Measurements from ENCODE around the gene TRIO.

The TRIO gene

DNA sequence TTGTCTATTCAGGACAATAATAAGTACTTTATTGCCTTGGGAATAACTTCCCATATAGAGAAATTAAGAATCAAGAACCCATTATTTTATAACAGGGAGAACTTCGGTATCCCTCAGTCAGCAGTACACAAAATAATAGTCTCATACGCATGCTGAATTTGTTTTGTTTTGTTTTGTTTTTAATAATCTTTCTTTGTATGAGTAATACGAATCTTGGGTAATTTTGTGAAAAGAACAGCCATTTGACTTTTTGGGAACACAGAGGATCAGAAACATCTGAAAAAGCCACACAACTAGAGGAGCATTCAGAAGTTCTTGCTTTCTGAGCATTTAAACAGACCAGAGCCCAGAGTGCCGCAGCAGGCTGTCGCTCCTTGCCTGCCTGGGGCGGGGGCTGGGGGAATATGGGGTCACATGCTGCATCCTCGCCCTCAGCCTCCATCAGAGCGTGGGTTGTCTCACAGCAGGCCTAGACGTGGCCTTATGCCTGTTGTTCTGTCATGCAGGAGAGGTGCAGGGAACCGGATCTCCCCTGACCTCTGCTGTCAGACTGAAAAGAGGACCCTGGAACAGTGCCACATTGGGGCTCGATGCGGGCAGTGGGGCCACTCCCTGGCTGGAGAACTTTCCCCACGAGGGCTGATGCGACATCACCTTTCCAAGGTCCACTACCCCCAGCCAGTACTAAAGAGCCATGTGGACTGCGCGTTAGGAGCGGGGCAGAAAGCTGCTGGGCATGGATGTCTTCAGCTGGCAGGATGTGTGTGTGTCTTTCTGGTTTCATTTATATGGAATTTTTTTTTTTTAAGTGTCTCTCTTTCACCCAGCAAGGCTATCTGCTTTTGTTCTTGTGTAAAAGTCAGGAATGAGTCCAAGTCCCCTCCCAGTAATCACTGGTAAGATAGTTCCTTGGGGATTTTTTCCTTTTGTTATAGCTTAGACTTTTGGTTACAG is 305.1 kb downstream of the TRIO start:
- no peak for DNase-seq

DNA sequence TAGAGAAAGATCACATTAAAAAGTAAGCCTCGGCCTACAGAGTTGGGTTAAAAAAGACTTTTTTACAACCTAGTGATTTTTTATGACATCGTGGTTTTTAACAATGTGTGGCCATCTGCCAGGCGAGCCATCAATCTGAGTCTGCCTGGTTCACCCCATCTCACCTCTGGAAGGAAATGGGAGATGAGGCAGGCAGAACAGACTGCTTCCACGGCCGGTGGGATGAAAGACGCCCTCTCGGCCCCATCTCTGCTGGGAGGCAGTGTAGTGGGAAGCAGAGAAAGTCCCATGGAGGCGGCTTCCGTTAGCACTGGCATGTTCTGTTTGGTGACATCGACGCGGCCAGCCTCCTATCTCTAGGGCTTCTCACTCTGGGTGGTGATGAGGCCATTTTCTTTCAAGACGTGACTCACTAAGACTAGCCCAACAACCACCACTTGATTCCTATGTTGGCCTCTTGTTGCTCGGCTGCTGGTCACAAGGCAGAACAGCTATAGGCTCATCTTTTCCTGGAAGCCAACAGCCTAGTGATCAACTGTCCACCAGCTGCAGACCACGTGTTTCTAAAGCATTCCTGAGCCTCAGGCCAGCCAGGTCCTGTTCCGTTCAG is 306.0 kb downstream of the TRIO start:
- DNase-seq: no peak

DNA sequence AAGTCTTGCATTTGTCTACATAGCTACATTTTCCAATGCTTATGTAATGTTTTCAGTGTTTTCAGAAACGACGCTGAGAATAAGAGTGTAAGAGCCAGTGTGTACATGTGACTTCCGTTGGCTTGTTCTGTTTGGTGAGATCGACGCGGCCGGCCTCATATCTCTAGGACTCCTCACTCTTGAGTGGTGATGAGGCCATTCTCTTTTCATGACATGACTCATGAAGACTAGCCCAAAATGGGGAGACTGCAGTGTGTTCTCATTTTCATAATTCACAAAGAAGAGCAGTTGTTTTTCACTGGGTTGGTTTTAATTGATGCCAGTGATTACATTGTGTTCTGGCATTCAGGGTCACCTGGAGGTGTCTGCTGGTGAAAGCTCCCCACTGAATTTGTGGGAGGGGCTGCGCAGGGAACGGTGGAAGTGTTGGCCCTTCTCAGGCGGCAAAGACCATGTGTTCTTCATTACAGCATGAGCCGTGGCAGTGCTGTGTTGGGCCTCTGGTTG is 306.9 kb downstream of the TRIO start:
- DNase-seq: no peak

DNA sequence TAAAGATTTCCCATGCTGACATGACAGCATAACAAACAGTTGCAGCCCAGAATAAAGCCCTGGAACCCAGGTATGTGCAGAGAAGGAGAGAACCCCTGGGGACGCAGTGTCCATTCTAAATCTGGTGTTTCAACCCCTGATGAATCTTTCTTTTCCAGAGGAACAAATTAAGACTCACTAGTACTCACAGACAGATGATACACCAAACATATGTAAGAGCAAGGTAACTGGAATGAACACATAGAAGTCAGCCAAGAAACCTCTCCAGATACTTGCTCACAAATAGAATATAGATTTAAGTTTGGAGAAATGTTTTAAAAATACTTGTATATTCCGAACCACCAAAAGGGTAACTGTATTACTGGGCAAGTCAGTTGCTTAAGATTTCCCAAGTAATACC is 307.6 kb downstream of the TRIO start:
- no peak for DNase-seq

DNA sequence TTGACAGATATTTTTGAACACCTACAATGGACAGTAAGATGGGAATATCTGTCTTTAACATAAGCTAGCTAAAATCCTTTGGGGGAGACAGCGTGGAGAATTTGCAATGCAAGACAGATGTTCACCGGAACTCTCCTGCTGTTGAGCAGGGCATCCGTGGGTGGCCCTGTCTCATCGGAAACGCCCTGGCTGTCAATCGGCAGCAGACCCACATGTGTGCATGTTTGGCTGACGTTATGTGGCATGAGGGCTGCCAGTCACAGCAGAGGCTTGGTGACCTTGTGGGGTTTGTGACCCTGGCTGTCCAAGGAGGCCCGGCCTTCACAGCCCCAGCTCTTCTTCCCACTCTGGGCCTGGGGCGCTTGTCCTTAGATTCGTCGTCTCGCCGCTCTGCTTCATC is 308.7 kb downstream of the TRIO start:
- no peak for DNase-seq

DNA sequence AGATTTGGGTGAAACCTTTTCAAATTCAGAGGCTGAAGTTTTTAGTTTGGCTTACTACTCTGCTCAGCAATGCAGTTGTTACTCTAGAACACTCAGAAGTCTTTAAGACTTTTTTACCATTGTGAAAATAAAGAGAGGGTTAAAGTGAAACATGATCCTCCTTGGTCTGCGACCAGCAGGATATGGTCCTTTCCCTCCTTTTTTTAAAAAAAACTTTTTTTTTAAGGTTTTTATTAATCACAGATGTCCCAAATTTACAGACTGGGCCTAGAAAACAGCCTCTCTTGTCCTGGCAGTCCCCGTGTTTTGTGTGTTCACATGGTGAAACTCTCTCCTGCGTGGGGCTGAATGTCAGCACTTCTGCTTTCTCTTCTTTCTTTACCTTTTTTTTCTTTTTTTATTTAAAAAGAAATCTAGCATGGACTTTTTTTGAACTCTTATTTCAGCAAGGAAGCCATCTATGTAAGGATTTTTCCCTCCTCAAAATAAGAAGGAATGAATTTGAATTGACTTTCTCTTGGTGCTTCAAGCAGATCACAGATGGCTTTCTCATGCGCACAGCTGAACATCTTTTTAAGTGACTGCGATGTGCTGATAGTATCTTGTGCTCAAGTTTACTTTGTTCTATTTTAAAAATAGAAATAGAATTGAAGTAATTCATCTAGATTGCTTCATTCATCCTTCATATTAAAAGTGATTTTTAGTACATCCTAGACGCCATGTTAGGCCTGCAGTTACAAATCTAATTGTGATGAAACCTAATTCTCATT is 309.7 kb downstream of the TRIO start:
- no peak for DNase-seq

DNA sequence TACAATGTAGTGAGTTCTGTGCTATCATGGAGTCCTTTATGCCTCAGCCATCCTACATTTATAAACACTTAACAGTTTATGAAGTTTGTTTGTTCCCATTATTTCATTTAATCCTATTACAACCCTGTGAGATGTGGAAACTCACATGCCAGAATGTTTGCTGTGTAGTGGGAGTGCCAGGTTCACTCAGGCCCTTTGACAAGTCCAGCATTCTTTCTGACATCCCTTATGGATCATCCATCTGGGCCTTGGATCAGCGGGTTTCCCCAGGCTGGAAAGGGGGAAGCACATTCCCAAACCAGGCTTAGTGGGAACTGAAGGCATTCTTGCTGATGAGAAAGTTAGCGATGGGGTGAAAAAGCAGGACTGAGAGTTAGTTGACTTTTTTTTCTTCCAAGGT is 310.3 kb downstream of the TRIO start:
- no peak for DNase-seq

DNA sequence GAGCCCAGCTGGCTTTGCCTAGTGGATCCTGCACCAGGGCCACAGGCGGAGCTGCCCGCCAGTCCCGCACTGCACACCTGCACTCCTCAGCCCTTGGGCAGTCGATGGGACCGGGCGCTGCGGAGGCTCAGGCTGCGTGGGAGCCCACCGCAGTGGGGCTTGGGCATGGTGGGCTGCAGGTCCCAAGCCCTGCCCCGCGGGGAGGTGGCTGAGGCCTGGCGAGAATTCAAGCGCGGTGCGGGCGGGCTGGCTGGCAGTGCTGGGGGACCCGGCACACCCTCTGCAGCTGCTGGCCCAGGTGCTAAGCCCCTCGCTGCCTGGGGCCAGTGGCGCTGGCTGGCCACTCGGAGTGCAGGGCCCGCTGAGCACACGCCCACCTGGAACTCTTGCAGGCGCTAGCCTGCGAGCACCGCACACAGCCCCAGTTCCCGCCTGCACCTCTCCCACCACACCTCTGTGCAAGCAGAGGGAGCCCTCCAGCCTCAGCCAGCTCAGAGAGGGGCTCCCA is 312.7 kb downstream of the TRIO start:
- no peak for DNase-seq

DNA sequence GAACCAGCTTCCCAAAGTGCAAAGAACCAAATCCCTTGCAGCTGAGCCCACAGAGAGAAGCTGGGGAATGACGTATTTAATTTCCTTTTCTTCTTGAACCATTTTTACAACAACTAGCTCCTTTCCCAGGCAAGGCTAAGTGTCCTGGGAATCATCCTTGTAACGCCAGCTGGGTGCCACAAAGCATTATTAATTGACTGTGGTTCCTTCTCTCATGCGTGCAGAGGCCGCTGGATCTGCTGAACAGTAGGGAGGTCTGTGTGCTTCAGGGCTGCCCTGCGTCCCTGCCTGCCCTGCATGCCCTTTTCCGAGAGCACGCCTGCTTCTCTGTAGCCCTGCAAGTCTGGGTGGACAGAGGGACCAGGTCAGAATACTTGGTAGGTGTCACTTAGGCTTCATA is 314.3 kb downstream of the TRIO start:
- DNase-seq: no peak

DNA sequence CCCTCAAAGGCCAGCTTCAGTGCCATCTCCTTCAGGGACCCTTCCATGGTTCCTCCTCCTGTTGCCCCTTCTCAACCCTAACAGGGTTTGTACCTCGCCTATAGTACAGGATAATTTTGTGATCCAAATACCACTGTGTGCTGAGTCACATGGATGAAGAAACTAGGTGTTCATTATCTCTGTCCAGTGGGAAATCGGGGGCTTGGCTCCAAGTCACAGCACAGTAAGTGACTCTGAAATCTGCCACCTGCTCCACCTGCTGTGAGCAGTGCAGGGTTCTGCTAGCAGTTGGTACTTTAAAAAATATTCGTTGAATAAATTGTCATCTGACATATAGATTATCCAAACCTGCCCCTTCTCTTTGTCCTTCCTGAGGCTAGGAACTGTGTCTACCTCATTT is 315.3 kb downstream of the TRIO start:
- DNase-seq: no peak

DNA sequence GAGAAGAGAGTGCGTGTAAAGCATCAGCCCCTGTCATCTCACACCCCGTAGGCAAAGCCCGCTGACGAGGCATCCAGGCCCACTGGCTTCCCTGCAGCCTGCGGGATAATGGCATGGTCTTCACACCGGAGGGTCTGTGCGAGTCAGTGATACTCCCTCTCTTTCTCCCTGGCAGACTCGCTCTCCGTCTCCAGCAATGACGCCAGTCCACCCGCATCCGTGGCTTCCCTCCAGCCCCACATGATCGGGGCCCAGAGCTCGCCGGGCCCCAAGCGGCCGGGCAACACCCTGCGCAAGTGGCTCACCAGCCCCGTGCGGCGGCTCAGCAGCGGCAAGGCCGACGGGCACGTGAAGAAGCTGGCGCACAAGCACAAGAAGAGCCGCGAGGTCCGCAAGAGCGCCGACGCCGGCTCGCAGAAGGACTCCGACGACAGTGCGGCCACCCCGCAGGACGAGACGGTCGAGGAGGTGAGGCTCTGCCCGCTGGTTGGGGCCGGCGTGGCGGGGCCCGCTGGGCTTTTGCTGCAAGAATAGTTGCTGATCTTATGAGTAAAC is 317.8 kb downstream of the TRIO start:
- no peak for DNase-seq

DNA sequence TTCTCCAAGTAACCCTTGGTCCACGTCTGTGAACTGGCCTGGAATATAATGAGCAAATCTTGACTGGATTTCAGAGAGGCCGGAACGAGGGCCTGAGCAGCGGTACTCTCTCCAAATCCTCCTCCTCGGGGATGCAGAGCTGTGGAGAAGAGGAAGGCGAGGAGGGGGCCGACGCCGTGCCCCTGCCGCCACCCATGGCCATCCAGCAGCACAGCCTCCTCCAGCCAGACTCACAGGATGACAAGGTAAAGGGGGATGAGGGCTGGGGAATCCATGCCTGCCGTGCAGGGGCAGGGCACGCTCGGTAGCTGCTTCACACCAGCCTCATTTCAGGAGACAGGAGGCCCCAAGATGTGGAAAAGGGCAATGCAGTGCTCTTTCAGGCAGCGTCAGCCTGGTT is 319.5 kb downstream of the TRIO start:
- no peak for DNase-seq

DNA sequence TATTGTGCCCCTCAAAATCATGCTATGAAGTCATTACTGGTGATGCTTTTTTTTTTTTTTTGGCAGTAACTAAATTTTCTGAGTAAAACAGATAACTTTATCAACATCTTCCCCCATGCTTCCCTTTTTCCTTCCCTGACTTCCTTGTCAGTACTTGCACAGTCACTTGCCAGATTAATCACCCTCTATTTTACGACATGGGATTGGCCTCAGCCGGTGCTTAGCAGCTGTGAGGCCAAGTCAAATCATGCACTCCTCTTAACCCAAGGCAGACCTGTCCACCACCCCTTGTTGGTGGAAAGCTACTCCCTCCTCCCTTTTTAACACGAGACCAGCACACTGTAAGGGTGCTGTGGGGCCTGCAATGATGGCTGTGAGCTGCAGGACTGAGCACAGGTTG is 320.5 kb downstream of the TRIO start:
- no peak for DNase-seq

DNA sequence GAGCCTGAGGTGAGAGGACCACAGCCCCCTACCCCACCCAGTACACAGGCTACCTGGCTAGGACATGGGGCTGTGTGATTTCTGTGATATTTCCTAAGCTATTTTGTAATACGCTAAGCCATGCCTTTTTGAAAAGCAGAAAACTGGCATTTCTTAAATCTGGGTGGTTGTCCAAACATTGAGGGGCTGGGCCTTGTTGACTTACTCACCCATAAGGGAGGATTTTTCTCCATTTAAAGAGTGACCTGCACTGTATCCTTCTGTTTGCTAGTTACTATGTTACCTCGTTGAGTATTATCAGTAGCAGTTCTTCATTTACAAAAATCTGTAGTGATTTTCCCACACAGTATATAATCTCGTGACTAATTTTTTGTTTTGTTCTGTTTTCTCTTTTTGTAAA is 321.0 kb downstream of the TRIO start:
- no peak for DNase-seq

DNA sequence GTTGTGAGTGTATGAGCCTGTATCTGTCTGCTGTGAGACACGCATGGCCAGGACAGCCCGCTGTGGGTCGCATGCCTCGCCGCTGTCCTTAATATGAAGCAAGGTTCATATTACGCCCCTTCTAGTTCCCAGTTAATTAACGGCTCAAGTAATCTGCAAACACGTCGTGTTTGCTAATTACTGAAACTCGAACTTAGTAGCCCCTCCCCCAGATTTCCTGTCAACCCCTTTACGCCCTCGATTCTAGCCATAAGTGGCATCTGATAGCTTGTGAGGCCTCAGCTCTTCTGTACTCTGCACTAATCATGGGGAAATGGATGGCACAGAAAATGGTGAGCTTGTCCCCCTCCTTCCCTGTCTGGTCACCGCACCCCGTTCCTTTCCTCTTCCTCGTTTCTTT is 321.5 kb downstream of the TRIO start:
- DNase-seq: no peak

DNA sequence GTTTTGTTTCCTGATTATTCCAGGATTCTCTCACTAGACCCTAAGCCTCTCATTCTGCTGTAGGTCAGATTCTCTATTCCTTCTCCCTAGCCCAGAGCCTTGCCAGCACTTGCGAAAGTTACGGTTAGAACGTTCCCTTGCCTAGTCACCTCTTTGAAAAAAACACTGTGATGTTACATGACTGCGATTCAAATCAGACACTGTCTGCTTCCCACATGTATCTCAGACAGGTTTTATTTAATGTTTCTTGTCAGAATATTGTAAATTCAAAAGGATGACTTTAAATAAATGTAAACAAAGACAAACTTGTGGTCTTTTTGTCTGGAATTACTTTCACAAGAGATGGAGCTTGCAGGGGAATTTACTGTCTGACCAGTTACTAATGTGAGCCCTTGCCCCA is 322.0 kb downstream of the TRIO start:
- DNase-seq: no peak

DNA sequence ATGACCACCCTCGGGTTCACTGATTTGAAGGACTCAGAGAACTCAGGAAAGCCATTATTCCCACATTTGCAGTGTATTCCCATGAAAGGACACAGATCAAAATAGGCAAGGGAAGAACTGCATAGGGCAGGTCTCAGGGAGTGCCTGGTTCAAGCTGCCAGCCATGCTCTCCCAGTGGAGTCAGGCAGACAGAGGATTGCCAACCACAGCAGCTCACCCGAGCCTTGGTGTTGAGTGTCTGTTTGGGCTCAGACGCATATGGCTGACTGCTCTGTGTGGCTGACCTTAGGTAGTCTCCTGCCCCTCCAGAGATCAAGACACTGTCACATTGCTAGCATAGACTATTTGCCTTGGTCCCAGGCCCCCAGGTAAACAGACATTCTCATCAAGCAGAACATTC is 322.6 kb downstream of the TRIO start:
- no peak for DNase-seq

DNA sequence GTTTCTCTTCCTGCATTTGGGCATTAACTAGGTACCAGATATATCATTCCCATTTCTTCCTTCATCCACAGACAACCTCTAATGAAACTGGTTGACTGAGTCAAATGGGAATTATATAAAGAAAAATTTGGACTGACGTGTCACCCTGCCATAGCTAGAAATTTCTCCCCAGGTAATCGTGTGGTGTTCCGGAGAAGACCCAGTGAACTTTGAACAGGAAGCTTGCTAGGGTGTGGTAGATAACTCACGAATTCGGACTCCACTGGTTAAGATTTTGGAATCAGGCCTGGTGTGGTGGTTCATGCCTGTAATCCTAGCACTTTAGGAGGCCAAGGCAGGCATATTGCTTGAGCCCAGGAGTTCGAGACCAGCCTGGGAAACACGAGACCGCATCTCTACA is 324.1 kb downstream of the TRIO start:
- DNase-seq: no peak

DNA sequence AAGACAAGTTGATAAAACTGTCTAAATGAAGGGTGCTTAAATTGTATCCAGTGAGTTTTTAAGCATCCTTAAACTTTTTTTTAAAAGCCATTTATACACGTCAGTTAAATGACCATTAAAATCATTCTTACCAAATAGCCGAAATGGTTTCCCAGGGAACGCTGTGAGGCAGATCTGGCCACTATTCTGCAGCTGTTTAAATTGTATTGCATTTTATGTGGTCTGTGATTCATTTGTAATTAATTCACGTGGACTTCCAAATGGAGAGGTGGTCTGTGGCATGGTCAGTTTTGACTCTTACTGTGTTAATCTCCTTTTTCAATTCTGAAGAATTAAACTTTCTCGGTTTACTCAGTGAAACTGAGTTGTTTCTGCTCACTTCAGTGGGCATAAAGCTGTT is 324.7 kb downstream of the TRIO start:
- no peak for DNase-seq

DNA sequence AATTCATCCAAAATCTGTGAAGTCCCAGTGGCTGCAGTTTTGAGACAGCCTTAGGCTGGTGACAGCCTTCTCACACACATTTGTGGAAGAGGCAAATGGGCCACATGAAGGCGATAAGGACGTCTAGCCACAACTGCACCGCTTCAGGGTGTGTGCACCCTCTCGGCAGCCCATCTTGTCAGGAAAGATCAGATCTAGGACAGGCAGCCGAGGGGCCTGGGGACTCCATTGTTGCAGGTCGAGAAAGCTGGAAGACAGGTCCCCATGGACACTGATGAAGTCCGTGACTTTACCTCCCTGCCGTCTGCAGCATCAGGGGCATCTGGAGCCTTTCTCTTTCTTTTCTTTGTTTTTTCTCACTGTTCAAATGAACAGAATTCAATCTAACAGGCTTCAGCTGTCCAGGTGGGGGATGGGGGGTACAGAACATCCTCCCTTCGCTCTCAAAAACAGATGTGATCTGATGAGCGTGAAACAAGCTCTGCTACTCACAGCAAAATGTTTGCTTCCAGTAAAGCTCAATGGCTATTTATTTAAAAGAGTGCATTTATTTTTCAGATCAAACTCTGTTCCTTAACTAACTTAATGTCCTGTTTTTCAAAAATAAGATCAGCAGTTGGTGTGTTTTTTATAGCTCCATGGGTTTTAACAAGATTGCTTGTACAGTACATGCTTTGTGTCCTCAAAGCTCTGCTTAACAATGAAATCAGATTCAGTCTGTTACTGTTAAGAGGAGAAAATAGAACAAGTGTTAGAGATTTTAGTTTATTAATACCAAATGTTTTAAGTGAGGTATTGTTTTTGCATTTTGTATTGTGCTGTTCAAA is 326.6 kb downstream of the TRIO start:
- DNase-seq: no peak

DNA sequence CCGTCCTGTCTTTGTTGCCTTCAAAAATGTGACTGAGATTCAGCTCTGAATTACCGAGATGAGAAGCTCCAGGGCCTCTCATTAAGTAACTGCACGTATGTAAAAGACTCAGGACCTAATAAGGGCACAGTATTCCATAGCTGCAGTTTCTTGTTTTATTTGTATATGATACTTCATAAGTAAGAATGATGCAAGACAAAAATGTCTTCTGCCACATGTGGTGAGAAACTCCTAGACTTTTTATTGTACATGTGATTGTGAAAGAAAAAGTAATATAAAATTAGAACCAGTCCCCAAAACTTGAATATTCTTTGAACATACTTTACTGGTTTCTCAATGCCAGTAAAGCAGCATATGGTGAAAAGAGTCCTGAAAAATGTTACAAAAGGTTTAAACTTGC is 328.4 kb downstream of the TRIO start:
- no peak for DNase-seq

DNA sequence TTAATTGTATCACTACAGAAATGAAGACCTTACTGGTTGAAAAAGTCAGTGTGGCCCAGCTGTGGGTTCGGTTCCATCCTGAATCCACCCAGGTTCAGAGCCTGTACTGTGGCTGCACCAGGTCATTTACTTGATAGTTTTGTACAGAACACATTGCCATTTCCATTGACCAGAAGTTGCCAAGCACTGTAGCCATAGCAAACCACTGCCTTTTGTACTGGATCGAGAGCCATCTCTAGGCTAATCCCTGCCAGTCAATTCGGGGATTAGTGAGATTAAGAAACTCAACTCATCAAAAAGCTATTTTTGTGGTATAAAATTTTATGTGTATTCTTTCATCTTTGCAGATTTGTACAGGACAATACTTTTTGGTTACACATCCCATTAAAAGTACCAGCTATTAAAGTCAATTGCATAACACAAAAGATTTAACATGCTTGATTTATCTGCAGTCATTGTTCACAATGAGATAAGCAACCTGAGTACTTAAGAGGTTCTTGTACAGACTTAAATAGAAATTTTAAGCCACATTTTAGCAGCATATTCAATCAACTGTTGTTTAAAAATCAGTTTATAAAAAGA is 329.9 kb downstream of the TRIO start:
- DNase-seq: no peak

Measured in stimulated activated CD4-positive, alpha-beta T cell treated with anti-CD3 and anti-CD28 coated beads, Interleukin-4, amount 100 ng/mL, for 24 hours (primary cell).